ENCODE data around the gene RASA3. TPM values are rescaled to one million over a fixed set of nuclear protein-coding genes. Genes with fewer than 3 reads are reported as not detected.

RASA3 gene
- total and polyA plus RNA-seq, 2 of the 8 experiments (the other 6 are each of a cell fraction or from before 2014, with no cell fraction given), result 7.5 to 21.9 TPM

GRCh38 chr13:113962975-113963374 lies 169.4 kb downstream of the RASA3 start (continued):
- TF ChIP-seq KDM5A (IDR thresholded peaks at IDR 0.05; ENCODE audit: low read length) (no peak), CTBP2 (IDR thresholded peaks at IDR 0.05; ENCODE audit: borderline replicate concordance, insufficient read depth, insufficient read length, low read length) (no peak), MAX (IDR thresholded peaks at IDR 0.05) (no peak), NANOG (IDR thresholded peaks at IDR 0.05; ENCODE audit: insufficient read depth, low read depth, low read length, poor library complexity, severe bottlenecking) (no peak)
